ENCODE data around the gene RPS6KL1. TPM values are rescaled to one million over a fixed set of nuclear protein-coding genes. Genes with fewer than 3 reads are reported as not detected.

Gene RPS6KL1
- total and polyA plus RNA-seq, 2 experiments from 2014 or later: 5.6 to 6.5 TPM

GRCh38 chr14:74861734-74862090 is 61.3 kb downstream of the RPS6KL1 start (continued):
- TF ChIP-seq ZNF462 (CRISPR knock-in tag; IDR thresholded peaks at IDR 0.05) (no peak), ZNF114 (CRISPR knock-in tag; IDR thresholded peaks at IDR 0.05) (no peak), STAT1 (IDR thresholded peaks at IDR 0.05; ENCODE audit: unreplicated experiment) (no peak), JUNB (IDR thresholded peaks at IDR 0.05; ENCODE audit: unreplicated experiment) (no peak), ZNF331 (CRISPR knock-in tag; IDR thresholded peaks at IDR 0.05; ENCODE audit: low read depth) (no peak), POLR2AphosphoS5 (IDR thresholded peaks at IDR 0.05; ENCODE audit: low read depth) (no peak), EZH2 (IDR thresholded peaks at IDR 0.05; ENCODE audit: low read depth, unreplicated experiment) (no peak), EZH2phosphoT487 (IDR thresholded peaks at IDR 0.05; ENCODE audit: unreplicated experiment) (no peak), NANOG (IDR thresholded peaks at IDR 0.05; ENCODE audit: borderline replicate concordance) (no peak), CREB1 (CRISPR knock-in tag; IDR thresholded peaks at IDR 0.05; ENCODE audit: low read depth) (no peak)
- TF ChIP-seq, protein P1, sequence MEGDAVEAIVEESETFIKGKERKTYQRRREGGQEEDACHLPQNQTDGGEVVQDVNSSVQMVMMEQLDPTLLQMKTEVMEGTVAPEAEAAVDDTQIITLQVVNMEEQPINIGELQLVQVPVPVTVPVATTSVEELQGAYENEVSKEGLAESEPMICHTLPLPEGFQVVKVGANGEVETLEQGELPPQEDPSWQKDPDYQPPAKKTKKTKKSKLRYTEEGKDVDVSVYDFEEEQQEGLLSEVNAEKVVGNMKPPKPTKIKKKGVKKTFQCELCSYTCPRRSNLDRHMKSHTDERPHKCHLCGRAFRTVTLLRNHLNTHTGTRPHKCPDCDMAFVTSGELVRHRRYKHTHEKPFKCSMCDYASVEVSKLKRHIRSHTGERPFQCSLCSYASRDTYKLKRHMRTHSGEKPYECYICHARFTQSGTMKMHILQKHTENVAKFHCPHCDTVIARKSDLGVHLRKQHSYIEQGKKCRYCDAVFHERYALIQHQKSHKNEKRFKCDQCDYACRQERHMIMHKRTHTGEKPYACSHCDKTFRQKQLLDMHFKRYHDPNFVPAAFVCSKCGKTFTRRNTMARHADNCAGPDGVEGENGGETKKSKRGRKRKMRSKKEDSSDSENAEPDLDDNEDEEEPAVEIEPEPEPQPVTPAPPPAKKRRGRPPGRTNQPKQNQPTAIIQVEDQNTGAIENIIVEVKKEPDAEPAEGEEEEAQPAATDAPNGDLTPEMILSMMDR (conservative IDR thresholded peaks at IDR 0.05; ENCODE audit: low read depth in 2 of 2): no peak
- TF ChIP-seq, protein P2, sequence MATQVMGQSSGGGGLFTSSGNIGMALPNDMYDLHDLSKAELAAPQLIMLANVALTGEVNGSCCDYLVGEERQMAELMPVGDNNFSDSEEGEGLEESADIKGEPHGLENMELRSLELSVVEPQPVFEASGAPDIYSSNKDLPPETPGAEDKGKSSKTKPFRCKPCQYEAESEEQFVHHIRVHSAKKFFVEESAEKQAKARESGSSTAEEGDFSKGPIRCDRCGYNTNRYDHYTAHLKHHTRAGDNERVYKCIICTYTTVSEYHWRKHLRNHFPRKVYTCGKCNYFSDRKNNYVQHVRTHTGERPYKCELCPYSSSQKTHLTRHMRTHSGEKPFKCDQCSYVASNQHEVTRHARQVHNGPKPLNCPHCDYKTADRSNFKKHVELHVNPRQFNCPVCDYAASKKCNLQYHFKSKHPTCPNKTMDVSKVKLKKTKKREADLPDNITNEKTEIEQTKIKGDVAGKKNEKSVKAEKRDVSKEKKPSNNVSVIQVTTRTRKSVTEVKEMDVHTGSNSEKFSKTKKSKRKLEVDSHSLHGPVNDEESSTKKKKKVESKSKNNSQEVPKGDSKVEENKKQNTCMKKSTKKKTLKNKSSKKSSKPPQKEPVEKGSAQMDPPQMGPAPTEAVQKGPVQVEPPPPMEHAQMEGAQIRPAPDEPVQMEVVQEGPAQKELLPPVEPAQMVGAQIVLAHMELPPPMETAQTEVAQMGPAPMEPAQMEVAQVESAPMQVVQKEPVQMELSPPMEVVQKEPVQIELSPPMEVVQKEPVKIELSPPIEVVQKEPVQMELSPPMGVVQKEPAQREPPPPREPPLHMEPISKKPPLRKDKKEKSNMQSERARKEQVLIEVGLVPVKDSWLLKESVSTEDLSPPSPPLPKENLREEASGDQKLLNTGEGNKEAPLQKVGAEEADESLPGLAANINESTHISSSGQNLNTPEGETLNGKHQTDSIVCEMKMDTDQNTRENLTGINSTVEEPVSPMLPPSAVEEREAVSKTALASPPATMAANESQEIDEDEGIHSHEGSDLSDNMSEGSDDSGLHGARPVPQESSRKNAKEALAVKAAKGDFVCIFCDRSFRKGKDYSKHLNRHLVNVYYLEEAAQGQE (IDR thresholded peaks at IDR 0.05; ENCODE audit: unreplicated experiment): no peak
